ENCODE results near the gene LIM2.

DNA sequence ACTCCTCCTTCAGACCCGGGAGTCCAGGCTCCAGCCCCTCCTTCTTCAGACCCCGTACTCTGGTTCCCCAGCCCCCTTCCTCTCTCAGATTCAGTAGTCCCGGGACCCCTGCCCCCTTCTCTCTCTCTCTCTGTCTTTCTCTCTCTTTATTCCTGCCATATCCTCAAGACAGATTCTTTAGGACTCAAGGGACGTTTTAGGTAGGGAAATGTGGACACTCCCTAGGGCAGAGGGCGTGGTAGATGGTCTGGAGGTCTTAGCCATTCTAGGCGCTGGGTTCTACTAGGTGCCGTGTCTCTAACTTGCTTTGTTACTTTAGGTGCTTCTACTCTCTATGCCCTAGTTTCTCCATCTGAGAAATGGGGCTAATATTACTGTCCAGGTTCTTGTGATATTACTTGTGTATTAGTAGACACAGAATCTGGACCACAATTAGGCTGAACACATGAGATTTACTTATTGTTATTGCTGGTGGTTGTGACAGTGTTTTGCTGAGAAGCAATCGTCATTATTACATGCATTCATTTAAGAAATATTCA is 3.4 kb upstream of the LIM2 start:
- TF ChIP-seq YY1 (IDR thresholded peaks at IDR 0.05; ENCODE audit: insufficient read depth, insufficient read length), result no peak
- TF ChIP-seq ZNF274 (IDR thresholded peaks at IDR 0.05; ENCODE audit: low read depth, low read length), result no peak
- no peak for TF ChIP-seq SUZ12 (IDR thresholded peaks at IDR 0.05; ENCODE audit: extremely low read depth, insufficient read depth, insufficient read length)
